Astrocyte (in vitro differentiated cells and primary cell): Measurements from ENCODE around the gene IGSF3.

Experiments used
- EZH2 ChIP-seq: IDR thresholded peaks from 2 replicates; pipeline ENCODE4 v1.6.1; 2012; ENCODE audit warnings: mild to moderate bottlenecking, low read length, inconsistent platforms; ENCODE audit not compliant: insufficient read depth
- TF ChIP-seq, protein P1 (sequence below): IDR thresholded peaks from 2 replicates; pipeline ENCODE4 v1.5.1; 2011; ENCODE audit warnings: low read depth, mild to moderate bottlenecking, inconsistent platforms, low read length, moderate library complexity; ENCODE audit not compliant: insufficient read depth

GRCh38 chr1:116525440-116525839, 142.1 kb downstream of the IGSF3 start:
- TF ChIP-seq, protein P1, sequence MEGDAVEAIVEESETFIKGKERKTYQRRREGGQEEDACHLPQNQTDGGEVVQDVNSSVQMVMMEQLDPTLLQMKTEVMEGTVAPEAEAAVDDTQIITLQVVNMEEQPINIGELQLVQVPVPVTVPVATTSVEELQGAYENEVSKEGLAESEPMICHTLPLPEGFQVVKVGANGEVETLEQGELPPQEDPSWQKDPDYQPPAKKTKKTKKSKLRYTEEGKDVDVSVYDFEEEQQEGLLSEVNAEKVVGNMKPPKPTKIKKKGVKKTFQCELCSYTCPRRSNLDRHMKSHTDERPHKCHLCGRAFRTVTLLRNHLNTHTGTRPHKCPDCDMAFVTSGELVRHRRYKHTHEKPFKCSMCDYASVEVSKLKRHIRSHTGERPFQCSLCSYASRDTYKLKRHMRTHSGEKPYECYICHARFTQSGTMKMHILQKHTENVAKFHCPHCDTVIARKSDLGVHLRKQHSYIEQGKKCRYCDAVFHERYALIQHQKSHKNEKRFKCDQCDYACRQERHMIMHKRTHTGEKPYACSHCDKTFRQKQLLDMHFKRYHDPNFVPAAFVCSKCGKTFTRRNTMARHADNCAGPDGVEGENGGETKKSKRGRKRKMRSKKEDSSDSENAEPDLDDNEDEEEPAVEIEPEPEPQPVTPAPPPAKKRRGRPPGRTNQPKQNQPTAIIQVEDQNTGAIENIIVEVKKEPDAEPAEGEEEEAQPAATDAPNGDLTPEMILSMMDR = no peak
- no peak for TF ChIP-seq EZH2
